ENCODE results near the gene RNF113B.

The RNF113B gene

DNA sequence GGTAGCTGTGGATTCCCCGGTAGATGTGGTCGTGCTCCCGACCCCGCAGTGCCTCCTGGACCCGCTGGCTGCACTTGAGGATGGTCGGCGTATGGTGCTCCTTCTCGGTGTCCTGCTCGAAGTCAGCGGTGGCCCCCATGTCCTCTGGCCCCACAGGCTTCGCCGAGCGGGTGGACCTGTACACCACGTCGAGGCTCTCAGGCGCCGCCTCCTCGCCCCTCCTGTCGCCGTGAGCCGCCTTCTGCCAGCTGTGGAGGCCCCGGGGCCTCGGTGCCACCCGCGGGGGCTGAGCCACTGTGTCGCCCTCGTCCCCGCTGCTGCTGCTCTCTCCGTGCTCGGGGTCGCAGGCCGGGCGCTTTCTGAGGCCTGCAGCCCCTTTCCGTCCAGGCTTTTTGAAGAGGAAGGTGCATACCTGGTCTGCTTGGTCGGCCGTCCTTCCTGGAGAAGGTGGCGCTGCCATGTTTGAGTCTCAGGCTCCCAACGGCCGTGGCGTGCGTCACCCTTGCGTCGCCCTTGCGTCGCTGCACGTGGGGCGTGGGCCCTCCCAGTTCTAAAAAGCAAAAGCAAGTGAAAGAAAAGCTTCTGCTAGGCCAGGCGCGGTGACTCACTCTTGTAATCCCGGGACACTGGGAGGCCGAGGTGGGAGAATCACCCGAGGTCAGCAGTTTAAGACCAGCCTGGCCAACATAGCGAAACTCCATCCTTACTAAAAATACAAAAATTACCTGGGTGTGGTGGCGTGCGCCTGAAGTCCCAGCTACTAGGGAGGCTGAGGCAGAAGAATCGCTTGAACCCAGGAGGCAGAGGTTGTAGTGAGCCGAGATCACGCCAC is at the start of gene RNF113B:
Gene RNF113B (minus strand): TSS at position 493 of the 832 bp plus-strand sequence. CDS start 33 bp downstream, at position 460.
- DNase-seq (ENCODE audit: low read depth in 2 of 2): no peak
- TF ChIP-seq, protein P1, sequence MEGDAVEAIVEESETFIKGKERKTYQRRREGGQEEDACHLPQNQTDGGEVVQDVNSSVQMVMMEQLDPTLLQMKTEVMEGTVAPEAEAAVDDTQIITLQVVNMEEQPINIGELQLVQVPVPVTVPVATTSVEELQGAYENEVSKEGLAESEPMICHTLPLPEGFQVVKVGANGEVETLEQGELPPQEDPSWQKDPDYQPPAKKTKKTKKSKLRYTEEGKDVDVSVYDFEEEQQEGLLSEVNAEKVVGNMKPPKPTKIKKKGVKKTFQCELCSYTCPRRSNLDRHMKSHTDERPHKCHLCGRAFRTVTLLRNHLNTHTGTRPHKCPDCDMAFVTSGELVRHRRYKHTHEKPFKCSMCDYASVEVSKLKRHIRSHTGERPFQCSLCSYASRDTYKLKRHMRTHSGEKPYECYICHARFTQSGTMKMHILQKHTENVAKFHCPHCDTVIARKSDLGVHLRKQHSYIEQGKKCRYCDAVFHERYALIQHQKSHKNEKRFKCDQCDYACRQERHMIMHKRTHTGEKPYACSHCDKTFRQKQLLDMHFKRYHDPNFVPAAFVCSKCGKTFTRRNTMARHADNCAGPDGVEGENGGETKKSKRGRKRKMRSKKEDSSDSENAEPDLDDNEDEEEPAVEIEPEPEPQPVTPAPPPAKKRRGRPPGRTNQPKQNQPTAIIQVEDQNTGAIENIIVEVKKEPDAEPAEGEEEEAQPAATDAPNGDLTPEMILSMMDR (IDR thresholded peaks at IDR 0.05; ENCODE audit: low read depth, low read length): no peak
- H3K4me3 ChIP-seq (replicated peaks in 1 of 2; ENCODE audit: low read depth in 2 of 2, low read length in 2 of 2): no peak within 1 kb of the TSS

DNA sequence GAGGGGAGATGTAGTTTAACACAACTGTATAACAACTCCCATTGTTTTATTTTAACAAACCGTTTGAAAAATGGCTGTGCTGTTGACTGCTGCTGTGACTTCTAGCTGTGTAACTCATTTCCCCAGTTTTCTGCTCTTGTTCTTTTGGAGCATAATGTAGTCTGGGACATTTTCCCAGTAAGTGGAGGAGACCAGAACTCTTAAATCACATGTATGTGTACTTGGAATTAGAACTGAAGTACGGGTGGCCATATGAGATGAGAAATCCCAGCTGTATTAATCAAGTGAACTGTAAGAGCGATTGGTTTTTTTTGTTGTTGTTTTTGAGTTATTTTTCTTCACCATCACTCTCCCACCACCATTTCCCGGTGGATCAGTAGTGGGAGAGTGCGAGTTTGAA is 49.4 kb upstream of the RNF113B start:
- no peak for DNase-seq (ENCODE audit: low read depth in 2 of 2)
- TF ChIP-seq, protein P1 (IDR thresholded peaks at IDR 0.05; ENCODE audit: low read depth, low read length): no peak

DNA sequence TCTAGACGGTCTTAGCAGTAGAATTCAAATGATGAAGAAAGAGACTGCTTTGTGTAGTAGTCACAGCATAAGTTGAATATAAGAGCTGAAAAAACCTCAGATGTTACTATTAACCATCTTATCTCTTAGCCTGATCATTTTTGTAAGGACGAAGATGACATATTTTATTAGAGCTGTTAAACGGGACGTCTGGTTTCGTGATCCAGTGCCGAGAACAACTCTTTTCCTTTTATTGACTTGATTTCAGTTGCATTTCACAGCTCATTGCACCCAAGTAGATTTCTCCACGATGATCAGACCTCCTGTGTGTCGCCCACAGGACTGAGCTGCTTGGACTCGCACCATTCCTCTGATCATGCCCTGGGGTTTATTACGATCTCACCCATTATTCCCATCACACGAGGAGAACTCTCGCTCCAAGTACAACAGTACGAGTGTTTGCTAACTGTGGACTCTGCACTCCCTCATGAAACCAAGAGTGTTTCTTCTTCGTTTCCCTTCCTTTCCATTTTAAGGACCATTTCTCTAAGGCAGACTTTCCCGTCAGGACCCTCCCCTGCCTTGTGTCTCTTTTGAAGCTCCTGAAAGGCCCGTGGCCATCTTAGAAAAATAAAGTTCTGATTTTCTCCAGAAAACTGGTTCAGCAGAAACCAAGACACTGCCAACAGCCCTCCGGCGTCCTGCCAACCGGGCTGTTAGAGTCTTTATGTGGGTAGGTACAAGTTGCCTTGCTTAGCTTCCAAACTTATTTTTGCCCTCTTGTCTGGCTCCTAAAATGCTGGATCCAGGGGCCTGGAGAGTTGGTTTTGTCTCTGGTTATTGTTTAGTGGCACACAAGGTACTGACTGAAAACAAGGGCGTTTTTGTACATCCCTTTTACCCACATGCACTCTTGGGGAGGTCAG is 48.2 kb upstream of the RNF113B start:
- H3K4me3 ChIP-seq (replicated peaks in 1 of 2; ENCODE audit: low read depth in 2 of 2, low read length in 2 of 2): no peak overlapping the region
- TF ChIP-seq, protein P1 (IDR thresholded peaks at IDR 0.05; ENCODE audit: low read depth, low read length): no peak
- no peak for DNase-seq (ENCODE audit: low read depth in 2 of 2)

More for the DNA sequence above, 49.4 kb upstream of the RNF113B start:
- H3K4me3 ChIP-seq (replicated peaks in 1 of 2; ENCODE audit: low read depth in 2 of 2, low read length in 2 of 2): no peak overlapping the region

DNA sequence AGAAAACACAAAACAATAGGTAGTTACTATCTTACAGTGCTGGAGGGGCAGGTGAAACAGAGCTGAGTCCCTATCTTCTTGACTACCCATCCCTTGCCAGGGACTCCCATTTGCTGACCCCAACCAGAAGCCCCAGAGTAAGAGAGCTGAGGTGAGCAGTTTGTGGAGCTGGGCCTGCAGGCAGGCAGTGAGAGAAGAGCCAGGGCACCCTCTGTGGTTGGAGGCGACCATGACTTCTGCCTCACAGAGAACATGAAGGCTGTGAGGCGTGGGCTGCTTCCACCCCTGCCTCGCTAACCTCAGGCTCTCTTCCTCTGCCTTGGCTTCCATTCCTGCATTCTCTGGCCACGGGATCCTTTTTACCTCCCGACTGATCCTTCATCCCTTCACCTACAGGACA is 47.5 kb upstream of the RNF113B start:
- TF ChIP-seq, protein P1 (IDR thresholded peaks at IDR 0.05; ENCODE audit: low read depth, low read length): no peak
- DNase-seq (ENCODE audit: low read depth in 2 of 2): no peak
- H3K4me3 ChIP-seq (replicated peaks in 1 of 2; ENCODE audit: low read depth in 2 of 2, low read length in 2 of 2): no peak overlapping the region

DNA sequence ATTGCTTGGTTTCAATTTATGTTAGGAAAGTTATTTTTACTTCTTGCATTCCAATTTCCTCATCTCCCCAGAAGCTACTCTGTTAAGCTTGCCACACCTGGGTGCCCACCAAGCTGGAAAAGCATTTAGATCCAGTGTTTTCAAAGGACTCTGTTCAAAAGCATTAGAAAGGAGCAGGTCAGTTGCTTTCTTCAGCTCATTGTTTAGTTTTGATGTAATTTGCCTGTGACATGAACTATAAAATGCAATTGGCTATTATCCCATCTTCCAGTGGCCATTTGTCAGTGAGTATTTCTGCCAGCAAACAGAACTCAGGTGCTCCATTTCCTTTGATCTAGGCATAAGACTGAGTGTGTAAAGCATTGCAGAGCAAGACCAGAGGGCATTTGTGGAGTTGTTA is 46.7 kb upstream of the RNF113B start:
- TF ChIP-seq, protein P1 (IDR thresholded peaks at IDR 0.05; ENCODE audit: low read depth, low read length): no peak
- DNase-seq (ENCODE audit: low read depth in 2 of 2): no peak

DNA sequence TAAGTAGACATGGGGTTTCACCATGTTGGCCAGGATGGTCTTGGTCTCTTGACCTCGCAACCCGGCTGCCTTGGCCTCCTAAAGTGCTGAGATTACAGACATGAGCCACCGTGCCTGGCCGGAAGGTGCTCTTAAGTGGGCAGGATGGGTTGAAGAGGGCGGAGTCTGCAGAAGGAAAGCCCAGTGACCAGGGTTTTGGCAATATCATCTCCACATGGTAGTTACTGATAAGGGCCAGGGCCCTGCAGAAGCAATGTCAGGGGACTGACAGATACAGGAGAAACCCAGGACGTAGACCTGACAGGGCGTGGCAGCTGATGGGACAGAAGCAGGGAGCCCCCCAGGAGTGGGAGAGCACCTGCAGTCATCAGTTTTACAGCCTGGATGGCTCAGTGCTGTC is 45.7 kb upstream of the RNF113B start:
- no peak for DNase-seq (ENCODE audit: low read depth in 2 of 2)
- TF ChIP-seq, protein P1 (IDR thresholded peaks at IDR 0.05; ENCODE audit: low read depth, low read length): no peak
- no peak overlapping the region for H3K4me3 ChIP-seq (replicated peaks in 1 of 2; ENCODE audit: low read depth in 2 of 2, low read length in 2 of 2)

More for the DNA sequence above, 46.7 kb upstream of the RNF113B start:
- H3K4me3 ChIP-seq (replicated peaks in 1 of 2; ENCODE audit: low read depth in 2 of 2, low read length in 2 of 2): no peak overlapping the region
